Measurements from ENCODE around the gene ELMOD3.
"Not testable (repeated sequence)": the region's sequence is repeated elsewhere in the genome, so short reads cannot be mapped to it uniquely, and the experiment has no call there.

Gene ELMOD3

DNA sequence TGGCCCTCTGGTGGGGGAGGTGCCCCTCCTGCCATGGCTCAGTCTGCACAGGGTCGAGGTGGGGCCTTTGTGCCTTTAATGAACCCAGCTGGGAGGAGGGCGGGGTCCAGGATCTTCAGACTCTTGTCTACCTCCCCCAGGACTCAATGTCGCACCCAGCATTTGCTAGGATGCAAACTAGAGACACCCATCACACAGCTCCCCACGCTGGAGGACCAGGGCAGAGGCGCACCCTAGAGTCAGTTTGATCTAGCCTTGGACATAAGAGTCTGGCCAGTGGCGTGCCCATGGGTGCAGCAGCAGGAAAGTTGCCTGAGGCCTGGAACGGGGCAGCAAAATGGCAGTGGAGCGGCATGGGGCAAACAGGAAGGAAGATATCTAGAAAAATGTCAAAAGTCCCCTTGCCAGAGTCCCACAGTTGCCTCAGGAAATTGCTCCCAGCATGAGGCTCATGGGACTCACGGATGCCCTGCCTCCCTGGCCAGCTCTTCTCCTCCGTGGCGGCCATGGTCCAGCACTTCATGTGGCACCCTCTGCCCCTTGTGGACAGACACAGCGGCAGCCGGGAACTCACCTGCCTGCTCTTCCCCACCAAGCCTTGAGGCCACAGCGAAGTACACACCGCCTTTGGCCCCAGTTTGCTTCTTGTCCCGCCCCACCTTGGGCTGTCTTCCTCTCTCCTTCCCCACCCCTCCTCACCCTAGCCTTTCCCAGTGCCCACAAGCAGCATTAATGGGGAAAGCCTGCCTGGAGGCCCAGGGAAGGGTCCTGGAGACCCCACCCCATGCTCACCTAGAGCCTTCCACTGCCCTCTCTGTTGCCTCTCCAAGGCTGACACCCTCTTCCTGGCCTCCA lies 81.6 kb downstream of the ELMOD3 start:
- ChIA-PET CTCF (interaction anchor here (0.9 to 2.3 kb wide), 3 partner anchors 8 to 116 kb away, joined by 4 to 9 read pairs (median 6); no protein-coding TSS in a partner anchor), POLR2A (no interaction called here)
- no peak for DNase-seq (ENCODE audit: extremely low spot score)
- TF ChIP-seq, protein P1, sequence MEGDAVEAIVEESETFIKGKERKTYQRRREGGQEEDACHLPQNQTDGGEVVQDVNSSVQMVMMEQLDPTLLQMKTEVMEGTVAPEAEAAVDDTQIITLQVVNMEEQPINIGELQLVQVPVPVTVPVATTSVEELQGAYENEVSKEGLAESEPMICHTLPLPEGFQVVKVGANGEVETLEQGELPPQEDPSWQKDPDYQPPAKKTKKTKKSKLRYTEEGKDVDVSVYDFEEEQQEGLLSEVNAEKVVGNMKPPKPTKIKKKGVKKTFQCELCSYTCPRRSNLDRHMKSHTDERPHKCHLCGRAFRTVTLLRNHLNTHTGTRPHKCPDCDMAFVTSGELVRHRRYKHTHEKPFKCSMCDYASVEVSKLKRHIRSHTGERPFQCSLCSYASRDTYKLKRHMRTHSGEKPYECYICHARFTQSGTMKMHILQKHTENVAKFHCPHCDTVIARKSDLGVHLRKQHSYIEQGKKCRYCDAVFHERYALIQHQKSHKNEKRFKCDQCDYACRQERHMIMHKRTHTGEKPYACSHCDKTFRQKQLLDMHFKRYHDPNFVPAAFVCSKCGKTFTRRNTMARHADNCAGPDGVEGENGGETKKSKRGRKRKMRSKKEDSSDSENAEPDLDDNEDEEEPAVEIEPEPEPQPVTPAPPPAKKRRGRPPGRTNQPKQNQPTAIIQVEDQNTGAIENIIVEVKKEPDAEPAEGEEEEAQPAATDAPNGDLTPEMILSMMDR (IDR thresholded peaks at IDR 0.05; ENCODE audit: control extremely low read depth, extremely low read depth, low read depth, missing control alignments) = no peak

DNA sequence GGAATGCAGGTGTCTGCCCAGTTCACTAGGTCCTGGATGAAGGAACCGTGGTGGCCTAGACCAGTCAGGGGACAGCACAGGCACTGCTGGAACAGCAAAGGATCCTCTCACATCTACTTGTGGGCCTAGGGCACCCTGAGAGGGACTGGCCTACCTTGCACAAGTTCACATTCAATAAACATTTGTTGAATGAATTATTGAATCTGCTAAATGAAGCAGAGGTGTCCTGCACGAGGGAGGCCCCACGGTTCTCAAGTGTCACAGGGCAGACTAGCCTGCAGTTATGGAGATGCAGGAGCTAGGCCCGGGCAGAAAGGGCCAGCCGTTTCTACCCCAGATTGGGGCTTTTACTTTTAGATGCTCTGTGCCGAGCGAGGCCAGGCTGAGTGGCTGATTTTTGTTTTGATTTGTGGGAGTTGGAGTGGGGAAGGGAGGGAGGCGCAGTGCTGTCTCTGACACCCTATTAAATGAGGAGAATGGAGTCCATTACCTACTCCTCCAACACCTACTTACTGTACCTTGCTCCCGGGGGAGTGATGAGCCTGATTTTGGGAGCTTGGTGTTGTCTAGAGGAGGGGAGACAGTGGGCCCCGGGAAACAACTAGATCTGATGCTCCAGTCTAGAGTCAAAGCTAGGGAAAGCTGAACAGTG lies 82.4 kb downstream of the ELMOD3 start:
- CTCF ChIA-PET = interaction anchor here (0.8 to 2.3 kb wide), 9 partner anchors 9 to 120 kb away, joined by 3 to 9 read pairs (median 5); partner anchors contain the start of gene MAT2A

DNA sequence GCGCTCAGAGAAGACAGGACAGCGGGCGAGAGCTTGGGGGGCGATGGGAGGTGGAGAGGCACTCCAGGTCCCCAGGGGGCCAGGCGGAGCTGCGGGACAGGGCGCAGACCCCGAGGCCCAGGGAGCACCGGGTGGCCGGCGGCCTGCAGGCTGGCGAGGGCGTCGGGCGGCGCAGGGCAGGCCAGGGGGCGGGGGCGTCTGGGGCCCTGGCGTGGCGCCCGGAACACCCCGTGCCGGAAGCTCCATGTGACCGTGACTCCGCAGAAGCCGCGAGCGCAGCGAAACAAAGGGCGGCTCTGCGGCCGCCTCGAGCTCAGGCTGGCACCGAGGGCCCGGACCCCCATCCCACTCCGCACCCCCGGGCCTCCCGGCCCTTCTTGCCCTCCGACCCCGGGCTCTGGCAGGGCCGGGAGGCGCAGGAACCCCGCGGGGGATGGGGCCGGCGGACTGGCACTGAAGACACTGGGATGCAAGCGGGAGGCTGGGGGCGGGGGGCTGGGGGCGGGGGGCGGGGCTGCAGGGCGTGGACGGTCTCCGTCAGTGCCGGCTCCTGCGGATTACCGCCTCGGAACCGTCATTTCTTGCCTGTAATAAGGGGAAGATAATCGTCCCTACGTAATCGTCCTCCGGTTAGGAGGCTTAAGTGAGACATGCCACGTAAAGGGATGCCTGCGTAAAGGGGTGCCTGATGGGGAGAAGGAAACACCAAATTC lies 83.1 kb downstream of the ELMOD3 start:
- POLR2A ChIA-PET = interaction anchor here (0.6 to 1.0 kb wide), 7 partner anchors 10 to 691 kb away, joined by 3 to 10 read pairs (median 4); partner anchors contain the start of gene MAT2A
- CTCF ChIA-PET = interaction anchor here (0.8 to 2.3 kb wide), 11 partner anchors 10 to 119 kb away, joined by 3 to 10 read pairs (median 5); partner anchors contain the start of gene MAT2A
- DNase-seq (ENCODE audit: extremely low spot score) = peak; percentile 88
- TF ChIP-seq, protein P1 (IDR thresholded peaks at IDR 0.05; ENCODE audit: control extremely low read depth, extremely low read depth, low read depth, missing control alignments) = no peak

More for the DNA sequence above, 82.4 kb downstream of the ELMOD3 start:
- POLR2A ChIA-PET = interaction anchor here (0.6 to 1.0 kb wide), 6 partner anchors 9 to 692 kb away, joined by 3 to 10 read pairs (median 4); partner anchors contain the start of gene MAT2A
- DNase-seq (ENCODE audit: extremely low spot score) = no peak
- TF ChIP-seq, protein P1 (IDR thresholded peaks at IDR 0.05; ENCODE audit: control extremely low read depth, extremely low read depth, low read depth, missing control alignments) = no peak

DNA sequence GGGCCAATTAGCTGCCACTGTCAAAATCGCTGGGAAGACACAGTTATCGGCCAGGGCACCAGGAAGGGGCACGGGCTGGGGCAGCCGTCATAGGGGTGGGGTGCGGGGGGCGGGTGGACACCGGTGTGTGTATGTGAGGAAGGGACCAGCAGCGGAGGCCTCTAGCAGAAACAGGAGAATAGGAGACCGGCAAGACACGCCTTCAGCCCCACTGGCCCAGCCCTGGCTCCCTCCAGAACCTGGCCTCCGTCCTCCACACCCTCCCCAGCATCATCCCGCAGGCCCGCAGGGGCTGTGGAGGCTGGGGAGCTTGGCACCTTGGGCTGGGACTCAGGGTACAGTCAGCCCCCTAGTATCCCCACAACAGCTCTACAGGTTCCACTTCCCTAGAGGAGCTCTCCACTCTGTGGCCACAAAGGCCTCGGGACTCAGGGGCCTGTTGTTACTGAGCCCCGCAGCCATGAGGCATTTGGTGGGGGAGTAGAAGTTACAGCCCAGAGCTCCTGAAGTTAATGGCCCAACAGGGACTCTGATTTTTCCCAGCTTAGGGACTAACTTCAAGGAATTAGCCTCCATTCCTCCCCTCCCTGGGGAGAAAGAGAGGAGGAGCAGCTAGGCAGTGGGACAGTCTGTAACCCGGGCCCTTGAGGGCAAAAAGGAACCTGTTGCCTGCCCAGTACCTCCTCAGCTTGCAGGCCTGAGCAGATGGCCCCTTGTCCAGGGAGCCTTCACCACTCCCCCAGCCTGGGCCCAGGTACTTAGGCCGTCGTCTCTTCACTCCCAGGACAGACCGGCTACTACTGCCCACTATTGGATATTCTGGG lies 83.8 kb downstream of the ELMOD3 start:
- DNase-seq (ENCODE audit: extremely low spot score) = no peak
- ChIA-PET CTCF (interaction anchor here (0.9 to 2.3 kb wide), 9 partner anchors 9 to 118 kb away, joined by 3 to 10 read pairs (median 5); partner anchors contain the start of gene MAT2A), POLR2A (interaction anchor here (0.9 kb wide), 1 partner anchor 100 kb away, joined by 3 read pairs; the partner anchor contains the start of gene MAT2A)
- TF ChIP-seq, protein P1 (IDR thresholded peaks at IDR 0.05; ENCODE audit: control extremely low read depth, extremely low read depth, low read depth, missing control alignments) = no peak

DNA sequence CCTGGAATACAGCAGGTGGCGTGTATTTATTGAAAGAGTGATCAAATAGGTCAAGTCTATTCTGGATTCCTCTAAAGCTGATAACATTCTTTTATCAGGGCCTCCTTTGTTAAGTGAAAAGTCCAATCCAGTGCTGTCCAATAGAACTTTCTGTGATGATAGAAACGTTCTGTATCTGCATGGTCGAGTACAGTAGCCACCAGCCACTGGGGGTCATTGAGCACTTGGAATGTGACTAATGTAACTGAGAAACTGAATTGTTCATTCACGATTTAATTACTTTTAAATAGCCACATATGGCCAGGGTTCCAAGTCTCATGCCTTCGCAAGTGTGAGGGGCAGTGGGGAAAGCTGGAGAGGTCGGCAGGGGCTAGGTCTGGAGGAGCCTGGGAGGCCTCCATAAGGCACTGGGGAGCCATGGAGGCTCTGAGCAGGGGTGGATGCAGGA lies 84.5 kb downstream of the ELMOD3 start:
- CTCF ChIA-PET = interaction anchor here (1.1 to 2.3 kb wide), 4 partner anchors 19 to 118 kb away, joined by 3 to 10 read pairs (median 6); partner anchors contain the start of gene MAT2A
- POLR2A ChIA-PET = interaction anchor here (0.9 kb wide), 1 partner anchor 100 kb away, joined by 3 read pairs; the partner anchor contains the start of gene MAT2A
- TF ChIP-seq, protein P1 (IDR thresholded peaks at IDR 0.05; ENCODE audit: control extremely low read depth, extremely low read depth, low read depth, missing control alignments) = no peak
- DNase-seq (ENCODE audit: extremely low spot score) = no peak

GRCh38 chr2:85439569-85439968 lies 85.0 kb downstream of the ELMOD3 start:
- DNase-seq (ENCODE audit: extremely low spot score); POLR2A ChIA-PET: not testable (repeated sequence)
- CTCF ChIA-PET = interaction anchor here (1.6 to 3.1 kb wide), 3 partner anchors 18 to 99 kb away, joined by 8 to 10 read pairs (median 9); partner anchors contain the start of gene MAT2A

Measured in GM10248 (cell line).